ENCODE data around the gene NR2C2.

Gene NR2C2

GRCh38 chr3:15023249-15023648 is 75.9 kb downstream of the NR2C2 start:
- no peak for DNase-seq (ENCODE audit: low spot score)

GRCh38 chr3:15023719-15024118 is 76.3 kb downstream of the NR2C2 start:
- no peak for DNase-seq (ENCODE audit: low spot score)

GRCh38 chr3:15029625-15030024 is 82.2 kb downstream of the NR2C2 start:
- DNase-seq (ENCODE audit: low spot score), result no peak

GRCh38 chr3:15032650-15033049 is 85.3 kb downstream of the NR2C2 start:
- DNase-seq (ENCODE audit: low spot score), result no peak

GRCh38 chr3:15033103-15033502 is 85.7 kb downstream of the NR2C2 start:
- DNase-seq (ENCODE audit: low spot score), result no peak

GRCh38 chr3:15038306-15038705 is 90.9 kb downstream of the NR2C2 start:
- no peak for DNase-seq (ENCODE audit: low spot score)

- no peak for DNase-seq (ENCODE audit: low spot score)
Measured at GRCh38 chr3:15040844-15041243, 93.5 kb downstream of the NR2C2 start.

- DNase-seq (ENCODE audit: low spot score), result no peak
Measured at GRCh38 chr3:15041950-15042349, 94.6 kb downstream of the NR2C2 start.

GRCh38 chr3:15042936-15043335 is 95.6 kb downstream of the NR2C2 start:
- no peak for DNase-seq (ENCODE audit: low spot score)

- no peak for DNase-seq (ENCODE audit: low spot score)
Measured at GRCh38 chr3:15043408-15044171, 96.2 kb downstream of the NR2C2 start.

GRCh38 chr3:15044326-15044725 is 96.9 kb downstream of the NR2C2 start:
- DNase-seq (ENCODE audit: low spot score), result no peak

- no peak for DNase-seq (ENCODE audit: low spot score)
Measured at GRCh38 chr3:15045667-15046066, 98.3 kb downstream of the NR2C2 start.

- no peak for DNase-seq (ENCODE audit: low spot score)
Measured at GRCh38 chr3:15049584-15049983, 102.2 kb downstream of the NR2C2 start.

GRCh38 chr3:15050405-15051092 is 103.2 kb downstream of the NR2C2 start:
- no peak for DNase-seq (ENCODE audit: low spot score)

- peak; percentile 63 for DNase-seq (ENCODE audit: low spot score)
Measured at GRCh38 chr3:15051531-15051930, 104.1 kb downstream of the NR2C2 start.

GRCh38 chr3:15052335-15053242 is 105.2 kb downstream of the NR2C2 start:
- no peak for DNase-seq (ENCODE audit: low spot score)

- no peak for DNase-seq (ENCODE audit: low spot score)
Measured at GRCh38 chr3:15053541-15053940, 106.2 kb downstream of the NR2C2 start.

- no peak for DNase-seq (ENCODE audit: low spot score)
Measured at GRCh38 chr3:15055019-15055557, 107.7 kb downstream of the NR2C2 start.

GRCh38 chr3:15056676-15057404 is 109.5 kb downstream of the NR2C2 start:
- no peak for DNase-seq (ENCODE audit: low spot score)

GRCh38 chr3:15060029-15060428 is 112.6 kb downstream of the NR2C2 start:
- DNase-seq (ENCODE audit: low spot score), result no peak

GRCh38 chr3:15063238-15063637 is 115.9 kb downstream of the NR2C2 start:
- DNase-seq (ENCODE audit: low spot score), result no peak

All from AG20443 (cell line).